Hepatic stellate cell (primary cell): ENCODE data around the gene INKA2.
A peak's percentile ranks its signal among the peaks of the same experiment; 100 is the strongest.

Experiments used
- DNase-seq: peaks from one replicate; pipeline ENCODE4 v3.0.0; 2011; ENCODE audit warnings: low spot score

INKA2 gene

DNA sequence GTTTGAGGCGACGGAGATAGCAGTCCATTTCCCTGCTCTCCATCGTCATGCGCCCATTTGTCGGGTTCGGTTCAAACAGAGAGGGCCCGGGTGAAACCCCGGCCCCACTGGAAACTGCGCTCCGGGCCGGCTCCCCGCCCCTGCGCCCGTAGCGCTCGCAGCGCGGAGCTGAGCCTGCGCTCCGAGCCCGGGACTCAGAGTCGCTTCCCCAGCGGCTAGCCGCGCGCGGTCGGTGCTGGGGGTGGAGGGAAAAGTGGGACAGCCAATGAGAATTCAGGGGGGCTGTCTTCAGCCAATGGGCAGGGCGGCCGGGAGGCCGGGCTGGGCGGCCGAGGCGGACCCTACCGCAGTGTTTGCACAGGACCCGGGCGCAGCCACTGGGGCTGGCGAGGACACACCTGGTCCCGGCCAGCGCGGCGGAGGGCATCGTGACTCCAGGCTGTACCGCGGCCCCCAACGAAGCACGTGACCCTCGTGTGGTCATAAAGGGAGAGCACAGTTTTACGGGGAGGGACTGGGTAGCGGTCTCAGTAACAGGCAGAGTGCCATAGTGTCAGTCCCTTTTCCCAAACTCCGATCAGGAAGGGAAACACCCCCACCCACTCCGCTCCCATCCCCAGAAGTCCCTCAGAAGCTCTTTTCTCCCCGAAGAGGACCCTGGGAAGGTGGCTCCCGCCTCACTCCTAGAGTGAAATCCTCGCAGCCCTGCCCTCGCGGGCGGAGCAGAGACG is at the start of gene INKA2:
INKA2 (minus strand) TSS at position 202 of the 731 bp plus-strand sequence; CDS start at position 49, 153 bp downstream.
- peak; percentile 90 for DNase-seq

DNA sequence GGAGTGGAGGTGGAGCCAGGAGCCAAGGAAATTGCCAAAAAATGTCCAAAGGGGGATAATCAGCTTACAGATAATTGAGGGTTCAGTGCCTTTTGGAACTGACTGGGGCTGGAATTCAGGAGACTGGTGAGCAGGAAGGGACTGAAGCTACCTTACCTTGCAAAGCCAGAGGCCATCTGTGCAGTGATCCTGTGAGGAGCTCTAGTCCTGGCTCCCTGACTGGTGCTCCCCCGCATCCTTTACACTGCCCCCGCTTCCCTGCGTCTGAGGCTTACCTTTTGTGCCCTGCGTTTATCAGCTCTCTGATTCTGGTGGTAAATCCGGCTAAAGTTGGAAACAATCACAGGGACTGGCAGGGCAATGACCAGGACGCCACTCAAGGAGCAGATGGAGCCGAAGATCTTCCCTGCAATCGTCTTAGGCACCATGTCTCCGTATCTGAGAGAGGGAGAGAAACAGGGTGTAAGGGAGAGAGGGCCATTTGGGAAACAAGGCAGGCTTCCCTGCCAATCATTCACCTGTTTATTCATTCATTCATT is 47.5 kb upstream of the INKA2 start:
- DNase-seq = no peak

DNA sequence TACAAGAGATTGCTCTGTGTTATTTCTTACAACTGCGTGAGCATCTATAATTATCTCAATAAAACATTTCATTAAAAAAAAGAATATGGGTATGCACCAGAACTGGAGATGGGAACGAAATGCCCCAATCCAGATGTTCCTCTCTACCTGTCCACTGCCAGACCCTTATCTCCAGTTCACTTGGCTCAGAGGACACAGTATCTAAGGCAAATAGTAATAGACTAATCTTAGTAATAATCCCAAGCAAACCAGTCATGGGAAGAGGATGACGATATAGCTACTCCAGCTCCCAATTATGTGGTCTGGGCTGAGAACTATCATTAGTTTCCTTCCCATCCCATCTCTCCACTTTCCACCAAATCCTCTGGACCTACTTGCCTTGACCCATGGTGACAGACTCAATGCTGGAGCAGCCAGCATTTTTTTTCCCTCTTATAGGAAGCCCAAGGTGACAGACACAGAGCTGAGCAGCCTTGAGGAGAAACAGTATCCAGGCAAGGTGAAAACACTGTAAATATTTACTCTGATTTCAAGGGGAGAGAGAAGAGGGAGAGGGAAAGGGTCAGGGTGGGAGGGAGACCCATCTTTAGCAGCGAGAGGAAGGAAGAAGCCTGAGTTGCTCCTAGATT is 45.2 kb upstream of the INKA2 start:
- no peak for DNase-seq

DNA sequence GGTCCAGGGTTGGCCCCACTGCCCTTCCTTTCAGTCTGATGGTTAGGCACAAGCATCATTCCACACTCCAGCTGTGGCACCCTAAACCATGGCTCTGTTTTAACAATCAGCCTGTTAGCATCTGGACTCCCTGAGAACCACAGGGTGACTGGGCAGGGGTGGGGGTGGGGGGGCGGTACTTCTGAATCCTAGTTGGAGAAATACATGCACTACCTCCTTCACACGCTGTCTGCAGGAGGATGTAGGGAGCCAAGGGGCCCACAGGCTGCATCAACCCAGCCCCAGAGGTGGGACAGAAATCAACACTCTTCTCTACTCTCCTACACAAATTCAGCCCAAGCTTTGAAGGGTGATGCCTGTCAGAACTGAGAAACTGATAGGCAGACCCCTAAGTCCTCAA is 40.4 kb upstream of the INKA2 start:
- no peak for DNase-seq

DNA sequence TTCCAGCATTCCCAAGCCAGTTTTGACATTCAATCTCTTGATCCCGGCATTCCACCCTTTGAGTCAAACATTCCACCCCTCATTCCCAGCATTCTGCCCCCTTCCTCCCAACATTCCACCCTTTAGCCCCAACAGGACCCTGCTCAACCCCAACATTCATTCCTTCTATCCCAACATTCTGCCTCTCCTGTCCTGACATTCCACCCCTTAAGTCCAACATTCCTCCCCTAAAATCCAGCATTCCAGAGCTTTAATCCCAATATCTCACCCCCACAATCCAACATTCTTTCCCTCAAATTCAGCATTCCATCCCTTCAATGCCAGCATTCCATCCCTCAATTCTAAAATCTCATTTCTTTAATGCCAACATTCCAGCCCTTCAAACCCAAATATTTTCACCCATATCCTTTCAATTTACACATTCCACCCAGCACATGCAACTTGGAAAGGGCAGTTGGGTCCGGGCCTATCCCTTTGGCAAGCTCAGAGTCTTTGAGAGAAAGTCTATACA is 39.4 kb upstream of the INKA2 start:
- DNase-seq = peak; percentile 51

DNA sequence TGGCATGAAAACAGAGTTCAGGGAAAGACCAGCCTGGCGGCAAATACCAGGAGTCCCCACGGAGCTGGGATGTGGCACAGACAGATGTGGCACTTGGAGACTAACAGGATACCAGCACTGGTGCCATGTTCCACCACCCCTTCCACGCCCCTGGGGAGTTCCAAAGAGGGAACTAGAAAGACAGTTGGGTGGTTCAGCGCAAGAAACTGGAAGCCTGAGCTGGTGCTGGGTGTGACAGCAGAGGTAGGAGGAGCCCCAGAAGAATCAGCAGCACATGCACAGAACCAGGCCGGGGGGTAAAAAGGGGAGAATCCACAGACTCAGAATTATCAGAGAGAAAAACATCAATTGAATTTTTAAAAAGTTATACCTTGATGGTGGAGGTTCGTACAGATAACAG is 38.9 kb upstream of the INKA2 start:
- DNase-seq = no peak

- DNase-seq = no peak
Observed at GRCh38 chr1:111777301-111777700, 38.1 kb upstream of the INKA2 start.

DNA sequence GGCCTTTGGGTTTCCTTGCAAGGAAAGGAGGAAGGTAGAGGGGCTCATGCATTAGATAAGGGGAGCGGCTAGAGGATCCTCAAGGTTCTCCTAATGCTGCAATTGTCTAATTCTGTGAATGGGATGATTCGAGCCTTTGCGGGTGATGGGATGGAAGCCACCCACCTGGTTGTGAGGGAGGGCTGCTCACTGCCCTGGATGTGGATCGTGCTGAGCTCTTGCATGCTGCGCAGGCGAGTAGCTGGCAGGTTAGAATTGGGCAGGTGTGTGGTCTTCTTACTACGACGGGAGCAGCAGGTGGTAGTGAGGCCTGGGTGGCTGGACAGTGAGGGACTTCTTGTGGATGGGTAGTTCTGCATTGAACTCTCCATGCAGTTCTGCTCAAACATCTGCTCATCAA is 37.7 kb upstream of the INKA2 start:
- no peak for DNase-seq

DNA sequence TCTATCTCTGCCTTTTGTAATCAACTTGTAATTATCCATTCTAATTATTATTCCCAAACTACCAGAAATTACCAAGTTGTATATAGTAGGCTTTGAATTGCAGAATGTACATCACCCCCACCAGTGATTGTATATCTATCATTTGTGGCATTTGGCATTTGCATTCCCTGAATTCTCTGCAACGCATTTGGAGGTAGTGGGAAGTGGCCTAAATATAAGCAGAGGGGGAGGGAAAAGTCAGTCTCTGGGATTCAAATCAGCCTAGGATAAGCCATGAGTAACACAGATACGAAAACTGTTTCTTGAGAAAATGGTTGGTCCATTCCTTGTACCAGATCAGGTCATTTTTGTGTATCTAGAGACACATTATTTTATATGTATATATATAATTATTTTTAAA is 37.2 kb upstream of the INKA2 start:
- peak; percentile 51 for DNase-seq

DNA sequence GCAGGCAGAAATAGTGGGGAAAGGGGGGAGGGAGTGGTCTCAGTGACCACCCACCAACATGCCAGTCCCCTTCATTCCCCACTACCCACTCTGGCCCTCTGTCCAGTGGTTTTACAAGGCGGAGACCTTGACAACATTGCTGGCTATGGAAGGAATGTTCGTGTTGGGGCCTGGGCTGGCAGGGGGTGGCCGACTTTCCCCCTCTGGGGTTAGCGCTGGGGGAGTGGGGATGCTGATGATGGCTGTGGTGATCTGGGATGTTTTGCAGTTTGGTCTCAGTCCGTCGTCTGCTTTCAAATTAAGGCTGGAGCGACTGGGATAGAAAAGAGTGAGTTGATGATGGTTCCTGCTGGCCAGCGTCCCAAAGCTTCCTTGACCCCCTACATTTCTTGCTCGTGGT is 36.8 kb upstream of the INKA2 start:
- no peak for DNase-seq

DNA sequence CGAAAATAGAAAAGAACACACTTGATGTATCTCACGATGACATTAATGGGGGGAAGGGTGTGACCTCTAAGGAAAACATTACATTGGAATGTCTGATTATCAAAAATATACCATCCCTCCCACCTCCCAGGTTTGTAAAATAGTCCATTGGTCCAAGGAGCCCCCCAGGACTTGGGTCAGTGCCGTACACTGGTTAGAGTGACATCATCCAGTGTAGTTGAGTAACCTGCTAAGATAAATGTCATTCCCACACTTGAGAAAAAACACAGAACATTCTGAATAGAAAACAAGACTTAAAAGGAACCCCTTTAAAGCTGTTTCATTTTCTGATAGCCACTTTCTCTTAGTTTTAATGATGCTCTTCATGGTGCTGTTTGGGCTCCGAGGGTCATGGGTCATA is 31.7 kb upstream of the INKA2 start:
- no peak for DNase-seq

- peak; percentile 36 for DNase-seq
Observed at GRCh38 chr1:111769517-111770146, 30.4 kb upstream of the INKA2 start.

- no peak for DNase-seq
Observed at GRCh38 chr1:111768625-111769024, 29.4 kb upstream of the INKA2 start.

- DNase-seq = no peak
Observed at GRCh38 chr1:111768023-111768422, 28.8 kb upstream of the INKA2 start.

GRCh38 chr1:111762332-111762731 is 23.1 kb upstream of the INKA2 start:
- DNase-seq = no peak

DNA sequence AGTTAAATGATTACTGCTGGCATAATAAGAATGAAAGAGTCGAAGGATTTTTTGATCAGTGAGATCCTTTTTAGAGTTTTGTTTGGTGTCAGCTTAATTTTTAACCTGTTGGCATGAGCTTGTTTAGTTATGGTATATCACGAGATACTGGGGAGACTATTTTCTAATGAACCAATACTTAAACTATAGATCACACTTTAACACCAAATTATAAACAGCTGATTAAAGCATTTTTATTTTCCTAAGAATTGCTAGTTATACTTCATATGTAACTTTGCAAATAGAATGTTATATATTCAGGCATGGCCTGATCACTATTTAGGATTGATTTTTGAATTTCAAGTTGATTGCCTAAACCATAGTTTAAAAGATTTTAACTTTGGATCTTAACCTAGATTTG is 22.5 kb upstream of the INKA2 start:
- no peak for DNase-seq

DNA sequence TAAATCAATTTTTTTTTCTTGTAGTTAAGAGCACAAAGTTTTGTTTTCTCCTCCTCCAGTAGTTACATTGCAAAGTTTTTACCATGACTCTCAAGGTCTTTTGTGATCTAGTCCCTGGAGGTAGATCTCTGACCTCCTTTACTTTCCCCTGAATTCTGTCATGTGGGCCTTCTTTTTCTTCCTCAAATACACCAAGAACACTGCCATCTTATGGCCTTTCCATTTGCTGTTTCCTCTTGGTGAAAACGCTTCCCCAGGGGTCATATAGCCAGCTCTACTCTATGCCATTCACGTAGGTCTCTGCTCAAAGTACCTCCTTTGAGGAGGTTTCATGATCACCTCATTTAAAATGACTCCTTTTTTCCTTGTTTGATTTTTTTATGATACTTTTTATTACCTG is 19.2 kb upstream of the INKA2 start:
- DNase-seq = no peak

DNA sequence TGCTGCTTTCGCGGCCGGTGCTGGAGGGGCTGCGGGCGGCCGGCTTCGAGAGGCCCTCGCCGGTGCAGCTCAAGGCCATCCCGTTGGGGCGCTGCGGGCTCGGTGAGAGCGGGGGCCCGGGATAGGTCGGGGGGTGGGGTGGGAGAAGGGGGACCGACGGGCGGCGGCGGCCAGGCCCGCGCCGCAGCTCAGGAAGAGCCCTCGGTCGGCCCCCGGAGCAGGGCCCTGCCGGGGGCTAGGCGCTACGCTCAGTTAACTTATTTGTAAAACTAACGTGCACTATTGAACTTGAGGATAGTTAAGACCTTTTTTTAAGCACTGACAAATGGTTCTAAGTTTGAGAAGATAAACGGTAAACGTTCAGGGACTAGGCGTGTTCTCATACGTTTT is 16.9 kb upstream of the INKA2 start:
- no peak for DNase-seq

DNA sequence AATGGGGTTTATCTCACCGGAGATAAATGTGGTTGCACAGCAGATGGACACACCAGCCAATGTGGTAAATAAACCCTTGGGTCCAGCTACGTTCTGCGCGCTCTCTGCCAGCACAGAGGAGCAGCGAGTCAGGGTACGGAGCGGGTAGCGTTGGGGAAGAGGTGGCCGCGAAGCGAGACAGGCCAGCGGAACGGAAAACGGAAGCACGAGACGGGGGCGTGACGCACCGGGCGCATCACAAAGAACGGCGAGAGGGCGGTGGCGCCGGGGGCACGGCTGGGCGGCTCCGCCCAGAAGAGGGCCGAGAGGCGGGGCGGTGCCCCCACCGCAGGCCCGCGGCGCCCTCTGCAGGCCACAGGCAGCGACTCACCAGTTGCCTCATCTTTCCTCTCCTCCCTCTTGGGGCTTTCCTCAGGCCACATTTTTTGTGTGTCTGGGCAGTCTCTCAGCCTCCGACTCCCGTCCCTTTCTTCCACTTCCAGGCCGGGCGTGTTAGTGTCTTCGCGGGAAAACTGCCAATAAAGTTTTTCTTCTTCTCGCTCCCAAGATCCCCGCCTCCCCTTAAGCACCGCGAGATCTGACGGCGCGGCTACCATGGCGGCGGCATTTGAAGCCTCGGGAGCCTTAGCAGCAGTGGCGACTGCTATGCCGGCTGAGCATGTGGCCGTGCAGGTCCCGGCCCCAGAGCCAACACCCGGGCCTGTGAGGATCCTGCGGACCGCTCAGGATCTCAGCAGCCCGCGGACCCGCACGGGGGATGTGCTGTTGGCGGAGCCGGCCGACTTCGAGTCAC is 16.3 kb upstream of the INKA2 start, which contains the start of gene DDX20:
DDX20 (plus strand) TSS at position 571 of the 793 bp plus-strand sequence; CDS start at position 595, 24 bp downstream.
- peak; percentile 92 for DNase-seq

GRCh38 chr1:111754984-111755330 is 15.8 kb upstream of the INKA2 start:
- peak; percentile 75 for DNase-seq

- no peak for DNase-seq
Observed at GRCh38 chr1:111751906-111752575, 12.8 kb upstream of the INKA2 start.

DNA sequence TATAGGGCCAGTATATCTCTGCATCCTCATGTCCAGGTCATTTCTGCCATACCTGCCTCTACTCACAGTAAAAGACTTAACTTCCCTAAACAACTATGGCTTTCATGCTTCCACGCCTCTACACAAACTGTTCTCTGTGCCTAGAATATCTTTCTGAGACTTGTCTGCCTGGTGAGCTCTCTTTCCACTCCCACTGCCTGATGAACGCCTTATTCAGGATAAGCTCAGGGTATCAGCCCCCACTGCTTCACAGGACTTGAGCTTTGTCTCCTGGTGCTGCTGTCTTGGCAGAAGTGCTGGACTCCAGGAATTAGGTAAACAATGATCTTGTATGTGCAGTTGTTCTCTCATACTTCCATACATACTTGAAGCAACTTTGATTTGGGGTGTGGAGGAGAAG is 11.7 kb upstream of the INKA2 start:
- no peak for DNase-seq
